ES-I3 (cell line): ENCODE measurements around the gene DYRK4.

Experiments
- H3K36me3 ChIP-seq: 2 replicates; pipeline ENCODE4 v1.6.1; 2013; ENCODE audit warnings: mild to moderate bottlenecking, low read length, control low read depth, moderate library complexity; ENCODE audit not compliant: insufficient read depth
- H3K4me1 ChIP-seq: 2 replicates; pipeline ENCODE4 v1.6.1; 2013; ENCODE audit warnings: mild to moderate bottlenecking, control low read depth, low read length; ENCODE audit not compliant: insufficient read depth
- H3K9ac ChIP-seq: 2 replicates; pipeline ENCODE4 v1.6.1; 2013; ENCODE audit warnings: low read depth, mild to moderate bottlenecking, low read length, moderate library complexity
- H3K9me3 ChIP-seq: 2 replicates; pipeline ENCODE4 v1.6.1; 2013; ENCODE audit warnings: mild to moderate bottlenecking, low read length, moderate library complexity; ENCODE audit not compliant: control insufficient read depth, insufficient read depth

Gene DYRK4

GRCh38 chr12:4552191-4552590, 9.8 kb upstream of the DYRK4 start:
- Histone ChIP-seq H3K4me1 (peaks cover 8% of the 10 kb centered on the region), H3K9ac (no peak overlapping the region), H3K9me3 (no peaks in the 10 kb centered on the region), H3K36me3 (peaks cover 7% of the 10 kb centered on the region)

- Histone ChIP-seq H3K36me3 (peaks cover 10% of the 10 kb centered on the region), H3K9ac (no peak overlapping the region), H3K9me3 (no peaks in the 10 kb centered on the region), H3K4me1 (peaks cover 6% of the 10 kb centered on the region)
These were observed 8.1 kb upstream of the DYRK4 start for GRCh38 chr12:4553943-4554342.

GRCh38 chr12:4555804-4556203, 6.2 kb upstream of the DYRK4 start:
- Histone ChIP-seq H3K36me3 (peaks cover 5% of the 10 kb centered on the region), H3K4me1 (no peaks in the 10 kb centered on the region), H3K9me3 (no peaks in the 10 kb centered on the region), H3K9ac (no peak overlapping the region)

GRCh38 chr12:4556735-4557530, 5.1 kb upstream of the DYRK4 start:
- peaks cover 5% of the 10 kb centered on the region for H3K36me3 ChIP-seq
- H3K9ac ChIP-seq, result no peak overlapping the region
- H3K9me3 ChIP-seq, result no peaks in the 10 kb centered on the region
- H3K4me1 ChIP-seq, result no peaks in the 10 kb centered on the region

- Histone ChIP-seq H3K36me3 (peaks cover 5% of the 10 kb centered on the region), H3K9me3 (no peaks in the 10 kb centered on the region), H3K4me1 (no peaks in the 10 kb centered on the region), H3K9ac (no peak overlapping the region)
These were observed 4.4 kb upstream of the DYRK4 start for GRCh38 chr12:4557586-4557985.

- Histone ChIP-seq H3K4me1 (no peaks in the 10 kb centered on the region), H3K9ac (no peak overlapping the region), H3K36me3 (peaks cover 5% of the 10 kb centered on the region), H3K9me3 (no peaks in the 10 kb centered on the region)
These were observed 3.8 kb upstream of the DYRK4 start for GRCh38 chr12:4558171-4558570.

- H3K9ac ChIP-seq, result no peak overlapping the region
- no peaks in the 10 kb centered on the region for H3K36me3 ChIP-seq
- no peaks in the 10 kb centered on the region for H3K9me3 ChIP-seq
- no peaks in the 10 kb centered on the region for H3K4me1 ChIP-seq
These were observed 1.3 kb downstream of the DYRK4 start for GRCh38 chr12:4563336-4563735.

GRCh38 chr12:4564818-4565217, 2.8 kb downstream of the DYRK4 start:
- Histone ChIP-seq H3K4me1 (no peaks in the 10 kb centered on the region), H3K9ac (no peak overlapping the region), H3K36me3 (no peaks in the 10 kb centered on the region), H3K9me3 (no peaks in the 10 kb centered on the region)

GRCh38 chr12:4566474-4566873, 4.5 kb downstream of the DYRK4 start:
- no peak overlapping the region for H3K9ac ChIP-seq
- H3K9me3 ChIP-seq, result no peaks in the 10 kb centered on the region
- H3K4me1 ChIP-seq, result no peaks in the 10 kb centered on the region

GRCh38 chr12:4567073-4567881, 5.3 kb downstream of the DYRK4 start:
- Histone ChIP-seq H3K4me1 (no peaks in the 10 kb centered on the region), H3K36me3 (no peaks in the 10 kb centered on the region), H3K9me3 (no peaks in the 10 kb centered on the region), H3K9ac (no peak overlapping the region)

More at GRCh38 chr12:4566474-4566873, 4.5 kb downstream of the DYRK4 start:
- H3K36me3 ChIP-seq, result no peaks in the 10 kb centered on the region

GRCh38 chr12:4569261-4569660, 7.3 kb downstream of the DYRK4 start:
- Histone ChIP-seq H3K36me3 (no peaks in the 10 kb centered on the region), H3K4me1 (no peaks in the 10 kb centered on the region), H3K9me3 (no peaks in the 10 kb centered on the region), H3K9ac (no peak overlapping the region)

GRCh38 chr12:4572680-4573079, 10.7 kb downstream of the DYRK4 start:
- no peaks in the 10 kb centered on the region for H3K4me1 ChIP-seq
- H3K36me3 ChIP-seq, result no peaks in the 10 kb centered on the region
- H3K9me3 ChIP-seq, result no peaks in the 10 kb centered on the region
- H3K9ac ChIP-seq, result no peak overlapping the region

GRCh38 chr12:4579305-4580102, 17.5 kb downstream of the DYRK4 start:
- H3K4me1 ChIP-seq, result no peaks in the 10 kb centered on the region
- no peaks in the 10 kb centered on the region for H3K9me3 ChIP-seq
- H3K9ac ChIP-seq, result no peak overlapping the region
- no peaks in the 10 kb centered on the region for H3K36me3 ChIP-seq

GRCh38 chr12:4580281-4580688, 18.3 kb downstream of the DYRK4 start:
- Histone ChIP-seq H3K9ac (no peak overlapping the region), H3K9me3 (no peaks in the 10 kb centered on the region), H3K4me1 (no peaks in the 10 kb centered on the region), H3K36me3 (no peaks in the 10 kb centered on the region)
